ENCODE data around the gene MAPK10.
"Not testable (repeated sequence)": the region's sequence is repeated elsewhere in the genome, so short reads cannot be mapped to it uniquely, and the experiment has no call there.

MAPK10 gene

GRCh38 chr4:86106475-86106874 is 253.4 kb downstream of the MAPK10 start:
- DNase-seq (ENCODE audit: low spot score) = no peak

- peak; percentile 73 for DNase-seq (ENCODE audit: low spot score)
Measured at GRCh38 chr4:86101841-86102240, 258.0 kb downstream of the MAPK10 start.

GRCh38 chr4:86101410-86101809 is 258.4 kb downstream of the MAPK10 start:
- no peak for DNase-seq (ENCODE audit: low spot score)

GRCh38 chr4:86100539-86101215 is 259.2 kb downstream of the MAPK10 start:
- DNase-seq (ENCODE audit: low spot score) = peak; percentile 11

- no peak for DNase-seq (ENCODE audit: low spot score)
Measured at GRCh38 chr4:86099348-86099747, 260.5 kb downstream of the MAPK10 start.

- DNase-seq (ENCODE audit: low spot score) = no peak
Measured at GRCh38 chr4:86098691-86099090, 261.2 kb downstream of the MAPK10 start.

- DNase-seq (ENCODE audit: low spot score) = no peak
Measured at GRCh38 chr4:86096373-86096772, 263.5 kb downstream of the MAPK10 start.

- DNase-seq (ENCODE audit: low spot score) = peak; percentile 65
Measured at GRCh38 chr4:86092684-86093083, 267.2 kb downstream of the MAPK10 start.

- no peak for DNase-seq (ENCODE audit: low spot score)
Measured at GRCh38 chr4:86091201-86091600, 268.7 kb downstream of the MAPK10 start.

GRCh38 chr4:86089781-86090323 is 270.0 kb downstream of the MAPK10 start:
- no peak for DNase-seq (ENCODE audit: low spot score)

GRCh38 chr4:86089053-86089452 is 270.8 kb downstream of the MAPK10 start:
- DNase-seq (ENCODE audit: low spot score) = no peak

- not testable (repeated sequence) for DNase-seq (ENCODE audit: low spot score)
Measured at GRCh38 chr4:86075796-86076195, 284.1 kb downstream of the MAPK10 start.

- DNase-seq (ENCODE audit: low spot score) = no peak
Measured at GRCh38 chr4:86060341-86060740, 299.5 kb downstream of the MAPK10 start.

- no peak for DNase-seq (ENCODE audit: low spot score)
Measured at GRCh38 chr4:86058621-86059020, 301.2 kb downstream of the MAPK10 start.

GRCh38 chr4:86055898-86056297 is 304.0 kb downstream of the MAPK10 start:
- DNase-seq (ENCODE audit: low spot score) = peak; percentile 40

- no peak for DNase-seq (ENCODE audit: low spot score)
Measured at GRCh38 chr4:86054286-86055032, 305.4 kb downstream of the MAPK10 start.

- DNase-seq (ENCODE audit: low spot score) = peak; percentile 66
Measured at GRCh38 chr4:86050496-86050895, 309.4 kb downstream of the MAPK10 start.

- peak; percentile 64 for DNase-seq (ENCODE audit: low spot score)
Measured at GRCh38 chr4:86048426-86048825, 311.4 kb downstream of the MAPK10 start.

- no peak for DNase-seq (ENCODE audit: low spot score)
Measured at GRCh38 chr4:86044593-86044985, 315.3 kb downstream of the MAPK10 start.

GRCh38 chr4:86043755-86044592 is 315.9 kb downstream of the MAPK10 start:
- peak; percentile 62 for DNase-seq (ENCODE audit: low spot score)

GRCh38 chr4:86038037-86038436 is 321.8 kb downstream of the MAPK10 start:
- no peak for DNase-seq (ENCODE audit: low spot score)

- peak; percentile 33 for DNase-seq (ENCODE audit: low spot score)
Measured at GRCh38 chr4:86036736-86037135, 323.1 kb downstream of the MAPK10 start.
